ENCODE data around the gene IDUA. TPM values are rescaled to one million over a fixed set of nuclear protein-coding genes. Genes with fewer than 3 reads are reported as not detected.

IDUA gene
- total RNA-seq, result 4.4 and 15.2 TPM in 2 replicates

DNA sequence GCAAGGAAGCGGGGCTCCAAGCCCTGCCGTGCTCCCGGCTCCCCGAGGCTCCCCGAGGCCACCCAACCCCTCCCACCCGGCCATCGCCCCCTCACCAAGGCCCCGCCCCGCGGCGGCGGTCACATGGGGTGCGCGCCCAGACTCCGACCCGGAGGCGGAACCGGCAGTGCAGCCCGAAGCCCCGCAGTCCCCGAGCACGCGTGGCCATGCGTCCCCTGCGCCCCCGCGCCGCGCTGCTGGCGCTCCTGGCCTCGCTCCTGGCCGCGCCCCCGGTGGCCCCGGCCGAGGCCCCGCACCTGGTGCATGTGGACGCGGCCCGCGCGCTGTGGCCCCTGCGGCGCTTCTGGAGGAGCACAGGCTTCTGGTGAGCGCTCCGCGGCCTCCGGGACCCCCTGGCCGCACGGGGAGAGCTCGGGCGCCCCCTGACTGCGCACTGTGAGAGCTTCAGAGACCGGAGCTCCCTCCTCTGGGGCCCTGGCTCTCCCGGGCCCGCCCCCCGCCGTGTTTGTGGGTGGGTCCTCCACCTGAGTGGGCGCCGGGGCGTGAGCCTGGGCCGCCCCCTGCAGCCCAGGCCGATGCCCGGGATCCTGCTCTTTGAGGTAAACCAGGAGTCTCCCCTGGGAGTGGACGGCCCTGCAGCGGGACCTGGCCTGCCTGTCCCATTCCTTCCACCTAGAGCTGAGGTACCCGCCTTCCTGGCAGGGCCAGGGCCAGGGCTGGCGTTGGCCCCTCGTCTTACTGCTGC is at the start of gene IDUA:
Gene IDUA, plus strand, starts transcription at position 166 of the 745 bp plus-strand sequence. Its CDS starts 41 bp downstream, at position 207.

DNA sequence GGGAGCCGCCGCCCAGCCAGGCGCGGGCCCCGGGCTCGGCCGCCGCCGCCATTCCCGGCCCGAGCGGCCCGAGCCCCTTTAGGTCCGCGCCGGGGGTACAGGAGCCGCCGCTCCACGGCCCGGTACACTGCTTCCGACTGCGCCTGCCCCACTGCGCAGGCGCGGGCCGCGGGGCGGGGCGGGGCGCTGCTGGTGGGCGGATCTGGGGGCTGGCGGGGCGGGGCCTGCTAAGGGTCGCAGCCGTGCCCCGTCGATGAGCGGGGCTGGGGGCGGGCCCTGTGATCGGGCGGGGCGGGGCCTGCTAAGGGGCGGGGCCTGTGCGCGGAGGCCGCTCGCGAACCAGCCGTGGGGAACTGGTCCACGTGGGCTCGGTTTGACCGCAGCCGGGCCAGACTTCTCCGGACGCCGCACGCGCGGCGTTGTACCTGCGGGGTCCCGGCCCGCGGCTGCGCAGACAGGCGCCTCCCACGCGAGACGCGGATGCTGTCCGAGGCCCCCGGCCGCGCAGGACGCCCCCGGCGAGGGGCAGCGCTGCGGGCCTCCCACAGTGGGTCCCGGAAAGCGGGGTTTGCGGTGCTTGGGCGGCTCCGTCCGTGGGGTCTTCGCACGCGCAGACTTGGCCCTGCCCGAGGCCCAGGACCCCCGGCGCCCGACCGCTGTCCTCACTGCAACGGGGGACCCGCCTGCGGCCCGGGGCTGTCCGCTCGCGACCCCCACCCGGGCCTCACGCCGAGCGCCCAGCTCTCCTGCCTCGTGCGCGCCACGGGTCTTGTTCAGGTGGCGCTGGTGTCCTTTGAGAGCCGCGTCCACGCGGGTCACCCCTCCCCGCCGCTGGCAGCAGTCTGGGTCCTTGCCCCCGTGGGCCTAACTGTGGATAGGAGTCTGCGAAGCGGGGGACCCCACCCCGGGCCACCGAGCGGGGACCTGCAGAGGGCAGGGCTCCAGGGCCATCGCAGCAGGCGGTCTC is 13.1 kb upstream of the IDUA start, which contains the start of gene DGKQ:
Gene DGKQ, minus strand, starts transcription at position 139 of the 967 bp plus-strand sequence. Its CDS starts 87 bp downstream, at position 52.

DNA sequence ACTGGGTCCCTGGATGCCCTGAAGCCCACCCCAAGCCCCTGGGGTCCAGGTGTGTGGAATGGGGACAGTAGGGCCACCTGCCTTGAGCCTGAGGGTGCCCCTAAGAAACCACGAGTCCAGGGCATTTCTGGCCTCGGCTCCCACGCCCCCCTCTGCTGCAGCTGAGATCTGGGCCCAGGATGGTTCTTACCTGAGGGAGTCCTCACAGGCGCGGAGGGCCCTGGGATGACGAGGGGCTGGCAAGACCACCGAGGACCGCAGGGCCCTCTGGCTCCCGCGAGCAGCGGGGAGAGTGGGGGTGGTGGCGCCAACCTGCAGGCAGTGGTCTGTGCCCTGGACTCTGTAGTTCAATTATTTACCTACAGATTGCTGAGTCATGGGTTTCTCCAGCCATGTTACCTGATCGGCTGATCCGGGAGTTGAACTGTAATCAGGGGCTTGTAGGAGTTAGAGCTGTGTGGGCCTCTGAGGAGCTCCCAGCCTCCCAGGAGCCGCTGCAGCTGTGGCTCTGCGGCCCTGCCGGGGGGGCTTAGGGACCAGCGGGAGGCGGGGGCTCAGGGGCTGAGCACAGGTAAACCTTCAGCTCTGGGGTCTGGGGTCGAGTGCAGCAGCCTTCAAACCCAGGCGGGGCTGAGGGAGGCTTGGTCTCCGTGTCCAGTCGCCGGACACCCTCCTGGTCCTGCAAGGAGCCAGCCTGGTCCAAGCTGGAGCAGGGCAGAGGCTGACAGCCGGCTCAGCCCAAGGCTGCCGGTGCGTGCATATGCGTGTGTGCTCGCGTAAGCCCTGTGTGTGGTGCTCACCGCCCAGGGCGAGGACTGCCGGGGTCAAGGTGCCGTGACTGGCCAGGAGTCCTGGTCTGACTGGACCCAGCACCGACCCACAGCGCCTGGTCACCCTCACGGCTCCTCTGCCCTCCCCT is 6.5 kb downstream of the IDUA start, which contains the start of gene SLC26A1:
Gene SLC26A1, minus strand, starts transcription at position 294 of the 919 bp plus-strand sequence. CDS start 1,701 bp downstream, outside the sequence.

DNA sequence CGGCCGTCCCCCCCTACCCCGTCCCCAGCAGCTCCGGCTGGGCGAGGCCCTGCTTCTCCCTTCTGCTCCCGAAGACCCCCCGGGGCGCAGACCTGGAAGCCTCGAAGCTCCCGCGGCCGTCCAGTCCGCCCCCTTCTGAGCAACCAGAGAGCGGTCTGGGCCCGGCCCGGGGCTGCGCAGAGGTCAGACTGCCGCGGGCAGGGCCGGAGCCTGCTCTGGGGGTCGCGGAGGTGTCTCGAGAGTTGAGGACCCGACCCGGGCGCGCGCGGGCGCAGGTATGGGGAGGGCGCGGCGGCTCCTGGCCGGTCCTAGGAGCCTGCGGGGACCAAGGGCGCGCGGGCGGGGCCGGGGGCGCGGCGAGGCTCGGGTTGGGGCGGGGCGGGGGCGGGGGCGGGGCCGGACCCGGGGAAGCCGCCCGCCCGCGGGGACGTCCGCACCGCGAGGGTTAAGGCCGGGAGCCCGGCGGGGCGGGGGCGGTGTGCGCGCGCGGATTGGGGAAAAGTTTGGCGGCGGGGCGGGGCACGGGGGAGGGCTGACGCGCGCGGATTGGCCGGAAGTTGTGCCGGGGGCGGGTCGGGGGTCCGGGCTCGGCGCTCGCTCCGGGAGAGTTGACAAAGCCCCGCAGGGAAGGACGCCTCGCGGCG is 24.3 kb downstream of the IDUA start, which contains the start of gene FGFRL1:
Gene FGFRL1, plus strand, starts transcription at position 605 of the 644 bp plus-strand sequence. CDS start 860 bp downstream, outside the sequence.

Other genes starting within 250 kb of the IDUA start
- gene CPLX1, start 160.9 kb upstream of the IDUA start, total RNA-seq, result not detected in 2 replicates
- gene GAK, start 54.7 kb upstream of the IDUA start, total RNA-seq, result 44.3 and 51.8 TPM in 2 replicates
- 7.6 and 10.9 TPM in 2 replicates for gene TMEM175, start 54.6 kb upstream of the IDUA start, total RNA-seq
- gene DGKQ, start 13.5 kb upstream of the IDUA start, total RNA-seq, result 14.1 and 16.7 TPM in 2 replicates
- under 0.01 TPM in 1 of 2 replicates, not detected in the other for gene SLC26A1, start 6.4 kb downstream of the IDUA start, total RNA-seq
- 8.7 and 13.4 TPM in 2 replicates for gene FGFRL1, start 24.6 kb downstream of the IDUA start, total RNA-seq
- gene RNF212, start 126.5 kb downstream of the IDUA start, total RNA-seq, result 0.77 and 1.7 TPM in 2 replicates
- 4.6 and 18.9 TPM in 2 replicates for gene SPON2, start 185.5 kb downstream of the IDUA start, total RNA-seq

Measured in regular cardiac myocyte (primary cell).